Keratinocyte (primary cell): ENCODE data around the gene DCTN5. TPM values are rescaled to one million over a fixed set of nuclear protein-coding genes. Genes with fewer than 3 reads are reported as not detected.

ENCODE experiments used
- DNase-seq: peaks from one replicate; pipeline ENCODE4 v3.0.0-alpha.2; 2011; ENCODE audit warnings: low read depth, missing footprints, low spot score
- FAIRE-seq: peaks from 2 replicates; lab custom pipeline; 2011; peaks lifted over from hg19 to GRCh38; lab: Jason Lieb, UNC
- H2AFZ ChIP-seq: 2 replicates; pipeline ENCODE4 v1.6.0; 2012; ENCODE audit warnings: low read length, control low read depth, inconsistent platforms; ENCODE audit not compliant: control insufficient read depth
- H3K27ac ChIP-seq: 2 replicates; pipeline ENCODE4 v1.5.1; 2011; ENCODE audit warnings: low read length; ENCODE audit not compliant: control insufficient read depth, insufficient read depth
- H3K27me3 ChIP-seq: 3 replicates; pipeline ENCODE4 v1.6.0; 2011; ENCODE audit warnings: low read length; ENCODE audit not compliant: control insufficient read depth, insufficient read depth; ENCODE audit errors: extremely low read depth
- H3K36me3 ChIP-seq, 2 experiments: 2 replicates in 1 of 2; 3 replicates in 1 of 2; pipeline ENCODE4 v1.5.1; 2011; ENCODE audit warnings: low read length in 2 of 2, mild to moderate bottlenecking in 1 of 2; ENCODE audit not compliant: control insufficient read depth in 2 of 2, insufficient read depth in 2 of 2; ENCODE audit errors: extremely low read depth in 1 of 2
- H3K4me1 ChIP-seq: 3 replicates; pipeline ENCODE4 v1.5.1; 2011; ENCODE audit warnings: low read length; ENCODE audit not compliant: control insufficient read depth, insufficient read depth; ENCODE audit errors: extremely low read depth
- H3K4me2 ChIP-seq: 3 replicates; pipeline ENCODE4 v1.6.0; 2011; ENCODE audit warnings: low read depth, low read length; ENCODE audit not compliant: control insufficient read depth, insufficient read depth; ENCODE audit errors: extremely low read depth
- H3K4me3 ChIP-seq, 3 experiments: fragments of 200-600 bp in 1 of 3; sonication (generic) in 1 of 3; 2 replicates in 2 of 3; 3 replicates in 1 of 3; pipeline ENCODE4 v1.5.1; 2011 to 2016; ENCODE audit warnings: low read length in 3 of 3, mild to moderate bottlenecking in 3 of 3, control low read depth in 2 of 3, inconsistent platforms in 1 of 3, low read depth in 1 of 3, mixed read lengths in 1 of 3, mixed run types in 1 of 3, moderate library complexity in 1 of 3; ENCODE audit not compliant: control insufficient read depth in 2 of 3, insufficient read depth in 2 of 3; ENCODE audit errors: extremely low read depth in 1 of 3
- H3K79me2 ChIP-seq: 2 replicates; pipeline ENCODE4 v1.6.0; 2012; ENCODE audit warnings: low read length; ENCODE audit not compliant: control insufficient read depth, insufficient read depth
- H3K9ac ChIP-seq: 3 replicates; pipeline ENCODE4 v1.6.0; 2011; ENCODE audit warnings: low read length; ENCODE audit not compliant: control insufficient read depth, insufficient read depth; ENCODE audit errors: extremely low read depth
- H3K9me1 ChIP-seq: 3 replicates; pipeline ENCODE4 v1.6.0; 2011; ENCODE audit warnings: low read length; ENCODE audit not compliant: control insufficient read depth, insufficient read depth; ENCODE audit errors: extremely low read depth
- H3K9me3 ChIP-seq: 2 replicates; pipeline ENCODE4 v1.5.1; 2012; ENCODE audit warnings: low read depth, low read length; ENCODE audit not compliant: control insufficient read depth
- H4K20me1 ChIP-seq: 3 replicates; pipeline ENCODE4 v1.6.0; 2011; ENCODE audit warnings: low read length; ENCODE audit not compliant: control insufficient read depth, insufficient read depth; ENCODE audit errors: extremely low read depth
- CTCF ChIP-seq, 3 experiments: IDR thresholded peaks in 1 of 3; conservative IDR thresholded peaks in 1 of 3; optimal IDR thresholded peaks in 1 of 3; 2 replicates in 2 of 3; 3 replicates in 1 of 3; pipeline versions ENCODE3 to v1.5.1; 2011; ENCODE audit warnings: low read length in 3 of 3, mild to moderate bottlenecking in 3 of 3, moderate library complexity in 2 of 3, control low read depth in 1 of 3, inconsistent platforms in 1 of 3; ENCODE audit not compliant: insufficient read depth in 2 of 3; ENCODE audit errors: extremely low read depth in 1 of 3
- EZH2 ChIP-seq: IDR thresholded peaks from one replicate; pipeline ENCODE4 v1.6.1; 2012; ENCODE audit warnings: inconsistent platforms, mild to moderate bottlenecking, low read length, moderate library complexity
- dilution Hi-C: fragments of 300-500 bp; cut with MboI; formaldehyde crosslinking; loops from one replicate; pipeline ENCODE4 v1.7.0; 2020; ENCODE audit warnings: low sequenced_read_pairs; ENCODE audit not compliant: extremely low pct_ligation_motif_present
- polyA plus RNA-seq, 5 experiments: library from polyadenylated mRNA; depleted of rRNA in 3 of 5; stranded (reverse) in 3 of 5; stranded (forward) in 1 of 5; unstranded in 1 of 5; fragments of >200 nt; gene quantifications; 1 replicate in 1 of 5; 2 replicates in 3 of 5; 3 replicates in 1 of 5; pipeline versions ENCODE4 v1.2.1 to v1.2.3, GENCODE V29; 2011 to 2012; ENCODE audit warnings: missing spikeins in 2 of 5, low read depth in 1 of 5, low replicate concordance in 1 of 5

Gene DCTN5
- polyA plus RNA-seq, 1 donor (not counting 4 experiments of a cell fraction or from before 2014, with no cell fraction given), result 105 TPM

GRCh38 chr16:23700093-23700492 is 58.8 kb downstream of the DCTN5 start:
- no peaks in the 10 kb centered on the region for H3K36me3 ChIP-seq
- no peak for DNase-seq
- H3K4me2 ChIP-seq, result no peak overlapping the region
- peaks cover 4% of the 10 kb centered on the region for H3K27me3 ChIP-seq
- no peaks in the 10 kb centered on the region for H3K79me2 ChIP-seq
- peaks cover 6% of the 10 kb centered on the region for H3K4me1 ChIP-seq
- H3K9ac ChIP-seq, result no peak overlapping the region
- no peaks in the 10 kb centered on the region for H3K9me3 ChIP-seq
- H4K20me1 ChIP-seq, result no peaks in the 10 kb centered on the region
- H3K27ac ChIP-seq, result no peak overlapping the region
- no peak for TF ChIP-seq EZH2
- TF ChIP-seq CTCF (optimal IDR thresholded peaks at IDR 0.05 in 1 of 3, IDR thresholded peaks at IDR 0.05 in 1 of 3, conservative IDR thresholded peaks at IDR 0.05 in 1 of 3; ENCODE audit: extremely low read depth in 1 of 3, insufficient read depth in 2 of 3, low read length in 3 of 3), result no peak
- dilution Hi-C loops, result no loop called here
- FAIRE-seq, result no peak
- no peak overlapping the region for H3K4me3 ChIP-seq
- no peaks in the 10 kb centered on the region for H3K9me1 ChIP-seq
- H2AFZ ChIP-seq, result no peak overlapping the region

DNA sequence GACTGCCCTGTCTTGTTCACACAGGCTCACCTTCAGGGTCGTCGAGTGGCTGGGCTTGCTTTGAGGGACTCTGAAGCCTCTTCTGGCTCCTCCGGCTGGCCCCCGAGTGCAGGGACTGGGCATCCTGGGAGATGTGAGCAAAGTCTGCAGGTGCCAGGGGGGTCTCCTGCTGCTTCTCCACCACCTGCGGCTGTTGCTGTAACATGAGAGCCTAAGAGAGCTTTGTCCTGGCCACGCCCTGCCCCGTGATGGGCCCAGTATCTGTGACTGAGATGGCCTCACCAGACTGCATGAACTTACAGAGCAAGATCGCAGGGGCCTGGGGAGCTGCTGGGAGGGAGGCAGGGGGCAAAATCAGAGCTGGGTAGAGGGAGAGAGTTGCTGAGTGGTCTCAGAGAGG is 59.2 kb downstream of the DCTN5 start:
- Histone ChIP-seq H2AFZ (no peak overlapping the region), H3K27ac (no peak overlapping the region), H3K36me3 (no peaks in the 10 kb centered on the region), H3K9me3 (no peaks in the 10 kb centered on the region), H3K9ac (no peak overlapping the region), H3K27me3 (peaks cover 4% of the 10 kb centered on the region), H3K9me1 (no peaks in the 10 kb centered on the region), H4K20me1 (no peaks in the 10 kb centered on the region), H3K4me3 (no peak overlapping the region), H3K4me1 (peaks cover 6% of the 10 kb centered on the region), H3K4me2 (no peak overlapping the region), H3K79me2 (no peaks in the 10 kb centered on the region)
- dilution Hi-C loops, result no loop called here
- FAIRE-seq (no peak), DNase-seq (no peak)
- TF ChIP-seq EZH2 (no peak), CTCF (optimal IDR thresholded peaks at IDR 0.05 in 1 of 3, IDR thresholded peaks at IDR 0.05 in 1 of 3, conservative IDR thresholded peaks at IDR 0.05 in 1 of 3; ENCODE audit: extremely low read depth in 1 of 3, insufficient read depth in 2 of 3, low read length in 3 of 3) (no peak)
